Non-pigmented ciliary epithelial cell (primary cell): ENCODE data around the gene TANC1.

Experiments used
- DNase-seq: peaks from one replicate; pipeline ENCODE4 v3.0.0-alpha.2; 2010; ENCODE audit warnings: low read depth

Gene TANC1

DNA sequence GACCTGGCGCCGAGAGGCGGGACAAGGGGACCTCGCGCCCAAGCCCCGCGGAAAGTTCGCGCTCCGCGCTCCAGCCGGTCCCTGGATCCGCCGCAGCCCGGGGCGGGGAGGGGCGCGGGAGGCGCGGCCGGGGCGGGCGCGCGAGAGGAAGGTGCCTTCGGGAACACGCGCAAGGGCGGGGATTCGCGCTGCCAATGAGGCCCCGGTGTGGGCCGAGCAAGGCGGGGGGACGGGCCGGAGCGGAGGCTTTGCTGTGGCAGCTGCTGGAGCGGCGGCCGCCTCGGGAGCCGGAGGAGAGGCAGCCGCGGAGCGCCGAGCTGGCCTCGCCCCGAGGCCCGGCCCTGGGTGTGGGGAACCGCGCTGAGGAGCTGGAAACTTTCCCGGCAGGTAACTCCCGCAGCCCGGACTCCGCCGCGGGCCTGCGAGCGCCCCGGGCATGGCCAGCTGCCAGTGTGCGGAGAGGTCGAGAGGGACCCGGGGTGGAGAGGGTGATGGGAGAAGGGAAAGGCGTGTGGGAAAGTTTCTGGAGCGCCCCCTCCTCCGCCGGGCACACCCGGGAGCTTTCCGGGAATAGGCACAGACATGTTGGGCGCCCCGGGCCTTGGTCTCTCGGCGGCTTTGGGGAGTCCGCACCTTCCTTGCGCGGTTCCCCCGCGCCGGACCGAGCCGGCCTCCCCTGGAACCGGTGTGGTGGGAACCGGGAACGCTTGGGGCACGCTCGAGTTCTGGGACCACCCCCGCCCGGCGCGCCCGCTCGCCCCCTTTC, at the start of gene TANC1:
Gene TANC1 (plus strand): TSS at position 245 of the 766 bp plus-strand sequence. CDS start 97,271 bp downstream, outside the sequence.
- peak; percentile 55 for DNase-seq

DNA sequence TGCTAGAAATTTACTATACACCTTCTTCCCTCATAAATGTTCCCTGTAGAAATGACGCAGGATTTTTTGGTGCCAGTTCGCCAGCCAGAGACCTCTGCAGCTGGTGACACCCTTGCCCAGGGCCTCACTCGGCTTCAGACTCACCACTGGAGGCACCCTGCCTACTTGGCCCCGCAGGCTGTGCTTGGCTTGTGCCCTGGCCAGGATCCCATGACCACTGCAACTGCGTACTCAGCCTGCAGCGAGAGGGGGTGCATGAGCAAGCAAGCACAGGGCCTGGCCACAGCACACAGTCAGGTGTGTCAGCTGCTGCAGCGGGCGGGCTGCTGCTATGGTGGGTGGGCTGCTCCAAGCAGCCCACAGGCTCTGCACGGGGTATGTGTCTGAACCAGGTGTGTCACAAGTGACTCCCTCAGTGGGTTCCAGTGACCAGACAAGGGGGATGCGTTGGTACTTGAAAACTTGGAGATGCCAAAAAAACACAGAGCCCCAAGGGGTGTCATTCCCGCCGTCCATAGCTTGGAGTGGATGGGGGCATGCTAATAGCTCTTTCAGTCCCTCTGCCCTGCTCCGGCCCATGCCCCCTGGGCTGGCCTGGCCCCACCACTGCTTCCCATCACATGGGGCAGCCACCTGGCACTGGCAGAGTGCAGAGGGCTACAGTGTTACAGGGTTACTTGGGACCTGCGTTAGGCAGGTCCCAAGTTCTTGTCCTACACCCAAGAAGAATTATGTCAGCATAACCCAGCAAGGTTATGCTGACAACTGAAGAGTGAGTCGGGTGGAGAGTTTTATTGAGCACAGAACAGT, 46.6 kb upstream of the TANC1 start:
- no peak for DNase-seq

- DNase-seq: no peak
Measured at GRCh38 chr2:158922601-158923000, 45.8 kb upstream of the TANC1 start.

DNA sequence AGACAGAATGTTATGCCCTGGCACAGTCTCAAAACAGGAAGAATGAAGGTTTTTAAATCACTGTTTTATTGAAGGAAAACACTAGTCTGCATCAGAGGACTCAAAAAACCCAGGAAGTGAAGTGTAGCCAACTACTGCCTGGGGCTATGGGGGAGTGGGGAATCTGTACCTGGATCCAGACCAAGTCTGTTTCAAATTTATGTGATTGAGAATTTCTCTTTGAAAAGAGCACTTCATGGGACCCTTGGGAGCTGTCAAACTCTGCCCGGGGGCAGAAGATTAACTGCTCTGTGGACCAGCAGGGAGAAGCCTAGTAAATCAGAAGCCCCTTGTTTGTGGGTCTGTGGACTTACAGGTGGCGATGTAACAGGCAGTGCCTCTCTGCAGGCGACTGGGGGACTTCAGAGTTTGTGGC, 45.3 kb upstream of the TANC1 start:
- DNase-seq: no peak

DNA sequence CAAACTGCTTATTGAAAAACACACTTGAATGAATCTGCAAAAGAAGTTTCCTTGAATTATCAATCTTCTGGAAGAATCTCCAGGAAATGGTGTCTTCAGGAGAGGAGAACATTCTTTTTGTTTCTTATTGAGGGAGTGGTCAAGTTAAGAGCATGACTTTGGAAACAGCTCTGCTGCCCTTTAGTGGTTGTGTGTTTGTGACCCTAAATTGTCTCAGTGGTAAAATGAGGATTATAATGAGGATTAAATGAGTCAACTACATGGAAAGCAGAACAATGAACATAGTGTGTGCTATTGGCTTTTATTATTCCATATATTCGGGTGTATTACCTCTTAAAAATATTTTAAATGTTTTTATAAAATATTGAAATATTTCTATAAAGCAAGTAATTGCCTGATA, 44.8 kb upstream of the TANC1 start:
- DNase-seq: no peak

DNA sequence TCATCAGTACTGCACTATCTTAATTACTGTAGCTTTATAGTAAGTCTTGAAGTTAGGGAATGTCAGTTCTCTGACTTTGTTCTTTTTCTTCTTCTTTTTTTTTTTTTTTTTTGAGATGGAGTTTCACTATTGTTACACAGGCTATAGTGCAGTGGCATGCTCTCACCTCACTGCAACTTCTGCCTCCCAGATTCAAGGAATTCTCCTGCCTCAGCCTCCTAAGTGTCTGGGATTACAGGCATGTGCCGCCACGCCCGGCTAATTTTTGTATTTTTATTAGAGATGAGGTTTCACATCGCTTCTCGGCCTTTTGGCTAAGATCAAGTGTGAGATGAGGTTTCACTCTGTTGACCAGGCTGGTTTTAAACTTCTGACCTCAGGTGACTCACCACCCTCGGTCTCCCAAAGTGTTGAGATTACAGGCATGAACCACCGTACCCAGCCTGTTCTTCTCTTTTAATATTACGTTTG, 41.9 kb upstream of the TANC1 start:
- peak; percentile 59 for DNase-seq

GRCh38 chr2:158928515-158928914, 39.9 kb upstream of the TANC1 start:
- DNase-seq: no peak

- DNase-seq: no peak
Measured at GRCh38 chr2:158928965-158929364, 39.5 kb upstream of the TANC1 start.

GRCh38 chr2:158931572-158931971, 36.9 kb upstream of the TANC1 start:
- peak; percentile 60 for DNase-seq

- no peak for DNase-seq
Measured at GRCh38 chr2:158932131-158932645, 36.3 kb upstream of the TANC1 start.

DNA sequence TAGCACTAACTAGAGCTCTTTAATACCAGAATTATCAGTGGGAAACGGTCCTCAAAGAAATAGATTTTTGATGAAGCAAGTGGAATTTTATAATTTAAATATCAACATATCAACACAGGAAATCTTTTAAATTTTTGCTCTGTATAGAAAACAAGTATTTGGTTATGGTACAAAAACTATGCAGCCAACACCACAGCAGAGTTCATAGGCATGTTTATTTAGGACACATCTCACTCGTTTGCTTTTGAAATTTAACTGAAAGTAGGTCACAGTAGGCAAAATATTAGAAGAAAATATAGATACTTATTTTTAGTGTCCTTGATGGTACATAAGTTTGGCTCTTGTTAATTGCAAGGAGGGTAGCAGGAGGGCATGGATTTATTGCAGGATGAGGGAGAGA, 34.3 kb upstream of the TANC1 start:
- no peak for DNase-seq

DNA sequence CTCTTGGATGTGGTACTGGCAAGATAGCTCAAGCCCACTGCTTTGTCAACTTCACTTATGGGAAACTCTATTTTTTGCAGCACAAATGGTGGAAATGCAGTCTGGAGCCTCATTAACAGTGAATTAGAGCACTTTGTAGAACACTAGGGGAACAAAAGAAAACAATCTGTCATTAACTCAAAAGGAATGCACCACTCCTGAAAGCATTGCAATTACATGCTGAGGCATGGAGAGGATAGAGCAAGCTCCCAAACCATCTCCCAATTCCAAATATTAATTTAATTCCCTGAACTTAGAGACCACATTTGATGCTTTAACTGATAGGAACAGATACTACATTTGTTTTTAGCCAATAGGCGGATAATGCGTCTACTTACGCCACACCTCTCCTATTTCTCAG, 32.8 kb upstream of the TANC1 start:
- DNase-seq: no peak

- DNase-seq: peak; percentile 45
Measured at GRCh38 chr2:158936978-158937377, 31.5 kb upstream of the TANC1 start.

- no peak for DNase-seq
Measured at GRCh38 chr2:158940356-158940755, 28.1 kb upstream of the TANC1 start.

DNA sequence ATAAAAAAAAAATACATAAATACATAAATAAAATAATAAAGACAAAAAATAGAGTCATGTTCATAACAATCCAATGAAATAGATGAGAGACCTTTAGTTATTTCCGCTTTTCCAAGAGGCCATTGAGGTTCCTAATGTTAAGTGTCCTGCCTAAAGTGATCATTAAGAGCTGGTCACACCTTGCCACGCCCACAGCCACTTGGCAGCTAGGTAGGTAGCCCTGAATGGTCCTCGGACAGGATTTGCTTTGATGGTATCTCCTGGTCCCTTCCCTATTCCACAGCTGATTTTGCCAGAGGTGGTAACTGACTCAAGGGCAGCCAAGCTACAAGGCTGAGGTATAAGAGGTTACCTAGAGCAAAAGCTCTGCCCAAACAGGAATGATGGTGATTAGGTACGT, 24.5 kb upstream of the TANC1 start:
- no peak for DNase-seq

GRCh38 chr2:158948964-158949699, 19.3 kb upstream of the TANC1 start:
- DNase-seq: no peak

DNA sequence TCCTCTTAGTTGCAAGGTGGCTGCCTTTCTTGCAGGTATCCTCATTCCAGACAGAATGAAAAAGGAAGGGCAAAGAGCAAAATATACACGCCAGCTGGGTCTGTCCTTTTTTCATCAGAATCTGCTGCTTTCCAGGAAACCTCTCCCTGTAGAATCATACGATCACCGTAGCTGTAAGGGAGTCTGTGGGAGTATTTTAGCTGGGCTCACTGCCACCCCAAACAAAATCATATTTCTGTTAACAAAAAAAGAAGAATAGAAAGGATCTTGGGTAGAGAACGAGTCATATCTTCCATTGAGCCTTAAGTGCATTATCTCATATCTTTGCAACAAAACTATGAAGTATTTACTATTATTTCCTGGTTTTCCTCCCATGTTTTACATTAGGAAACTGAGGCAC, 15.0 kb upstream of the TANC1 start:
- DNase-seq: no peak

DNA sequence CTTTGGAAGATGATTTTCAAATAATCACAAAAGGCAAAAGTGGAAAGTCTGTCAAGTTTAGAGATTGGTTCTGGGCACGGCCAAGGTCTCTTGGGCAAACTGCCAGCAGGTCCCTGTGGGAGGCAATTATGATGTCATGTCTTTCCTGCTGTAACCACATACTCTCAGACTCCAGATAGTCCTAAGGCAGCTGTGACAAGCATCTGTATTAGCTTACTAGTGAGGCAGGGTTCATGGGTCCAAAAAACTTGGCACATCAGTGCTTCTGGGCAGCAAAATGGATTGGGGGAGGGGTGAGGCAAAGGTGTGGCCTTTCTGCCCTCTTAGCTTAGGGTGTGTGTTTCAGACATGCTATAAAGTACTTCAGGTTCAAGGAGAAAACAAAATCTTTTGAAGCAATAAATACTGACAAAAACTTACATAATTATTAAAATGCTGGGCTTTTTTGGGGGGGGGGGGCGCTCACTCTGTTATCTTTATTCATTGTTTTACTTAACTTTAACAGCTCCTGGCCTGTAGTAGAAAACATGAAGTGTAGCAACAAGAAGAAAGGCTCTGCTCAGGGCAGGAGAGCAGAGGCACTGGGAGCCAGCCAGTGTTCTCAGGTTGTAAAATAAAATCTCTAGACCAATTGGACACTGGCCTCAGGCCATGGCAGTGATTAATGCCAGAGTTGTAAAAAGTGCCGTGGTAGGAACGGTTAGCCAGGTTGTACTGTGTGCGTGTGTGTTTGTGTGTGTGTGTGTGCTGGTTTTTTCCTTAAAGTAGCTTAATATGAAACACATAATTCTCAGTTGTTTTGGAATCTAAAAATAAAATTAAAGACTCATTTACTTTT, 14.3 kb upstream of the TANC1 start:
- DNase-seq: peak; percentile 64

GRCh38 chr2:158955842-158956365, 12.5 kb upstream of the TANC1 start:
- no peak for DNase-seq

GRCh38 chr2:158958365-158958764, 10.1 kb upstream of the TANC1 start:
- DNase-seq: no peak

DNA sequence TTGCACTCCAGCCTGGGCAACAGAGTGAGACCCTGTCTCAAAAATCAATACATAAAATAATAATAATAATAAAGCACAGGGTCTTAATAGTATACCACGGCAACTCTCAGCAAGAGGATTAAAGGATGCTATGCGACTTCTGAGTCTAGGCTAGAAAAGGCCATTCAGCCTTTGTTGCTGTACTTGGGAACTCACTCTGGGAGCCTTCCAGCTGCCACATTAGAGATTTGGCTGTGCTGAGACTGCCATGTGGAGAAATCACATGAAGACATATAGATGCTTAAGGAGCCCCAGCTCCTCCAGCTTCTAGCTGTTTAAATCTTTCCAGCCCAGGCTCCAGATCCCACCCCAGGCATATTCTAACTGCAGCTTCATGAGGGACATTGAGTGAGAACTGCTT, 8.2 kb upstream of the TANC1 start:
- DNase-seq: no peak
